Stimulated activated CD4-positive, alpha-beta T cell treated with anti-CD3 and anti-CD28 coated beads, Interleukin-1b, Interleukin-23, amount 100 ng/mL, for 1 hour (primary cell): ENCODE results near the gene PDZD7.

Source experiments
- DNase-seq, 2 donors: peaks; one replicate each; pipeline ENCODE4 v3.0.0-alpha.2; 2020; ENCODE audit warnings: low read depth in 2 of 2

PDZD7 gene

DNA sequence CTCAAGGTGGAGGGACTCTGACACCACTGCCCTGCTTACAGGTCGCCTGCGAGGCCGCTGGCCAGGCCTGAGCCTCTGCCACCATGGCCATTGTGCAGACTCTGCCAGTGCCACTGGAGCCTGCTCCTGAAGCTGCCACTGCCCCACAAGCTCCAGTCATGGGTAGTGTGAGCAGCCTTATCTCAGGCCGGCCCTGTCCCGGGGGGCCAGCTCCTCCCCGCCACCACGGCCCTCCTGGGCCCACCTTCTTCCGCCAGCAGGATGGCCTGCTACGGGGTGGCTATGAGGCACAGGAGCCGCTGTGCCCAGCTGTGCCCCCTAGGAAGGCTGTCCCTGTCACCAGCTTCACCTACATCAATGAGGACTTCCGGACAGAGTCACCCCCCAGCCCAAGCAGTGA is 28.5 kb downstream of the PDZD7 start:
- no peak for DNase-seq

DNA sequence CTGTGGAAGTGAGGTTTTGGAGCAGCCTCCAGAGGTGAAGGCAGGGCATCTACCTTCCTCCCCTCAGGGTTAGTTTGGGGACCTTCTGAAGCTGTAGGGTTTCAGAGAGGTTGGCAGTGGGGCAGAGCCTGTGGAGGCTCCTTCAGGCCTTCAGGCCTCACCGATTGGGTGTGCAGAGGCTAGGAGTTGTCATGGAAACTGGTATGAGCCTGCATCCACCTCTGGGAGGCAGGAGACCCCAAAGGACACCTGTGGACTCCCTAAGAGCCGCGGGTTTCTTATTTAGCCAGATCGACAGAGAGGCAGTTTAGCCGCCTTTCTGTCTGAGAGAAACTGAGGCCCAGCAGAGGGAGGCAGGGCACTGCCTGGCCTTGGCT is 29.3 kb downstream of the PDZD7 start:
- no peak for DNase-seq

DNA sequence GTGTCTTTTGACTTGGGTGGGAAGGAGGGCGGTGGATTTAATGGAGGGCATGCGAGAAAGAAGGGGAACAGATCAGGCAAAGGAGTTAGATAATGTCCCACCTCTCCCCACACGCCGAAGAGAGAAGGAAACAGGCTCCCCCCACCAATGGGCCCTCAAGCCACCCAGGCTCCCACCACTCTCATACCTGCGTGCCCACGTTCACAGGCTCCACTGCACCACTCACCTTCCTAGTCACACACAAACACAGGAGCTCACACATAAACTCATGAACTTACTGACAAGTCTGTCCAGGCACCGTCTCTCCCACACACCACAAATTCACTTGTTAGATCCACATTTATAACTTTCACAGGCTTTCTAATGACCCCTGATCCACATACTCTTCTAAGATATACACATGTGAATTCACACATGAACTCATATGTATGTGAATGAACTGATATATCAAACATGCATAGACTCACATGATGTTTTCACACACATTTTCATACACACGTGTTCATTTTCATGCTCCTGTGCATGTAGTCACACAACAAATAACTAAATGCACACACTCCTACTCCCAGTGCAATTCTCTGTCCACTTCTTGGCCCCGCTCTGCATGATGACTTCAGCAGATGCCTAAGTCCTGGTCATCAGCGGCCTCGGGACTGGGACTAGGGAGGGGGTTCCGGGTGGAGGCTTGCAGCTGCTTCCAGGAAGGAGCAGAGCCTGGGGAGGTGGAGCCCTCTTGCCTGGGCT is 29.8 kb downstream of the PDZD7 start:
- DNase-seq: no peak

DNA sequence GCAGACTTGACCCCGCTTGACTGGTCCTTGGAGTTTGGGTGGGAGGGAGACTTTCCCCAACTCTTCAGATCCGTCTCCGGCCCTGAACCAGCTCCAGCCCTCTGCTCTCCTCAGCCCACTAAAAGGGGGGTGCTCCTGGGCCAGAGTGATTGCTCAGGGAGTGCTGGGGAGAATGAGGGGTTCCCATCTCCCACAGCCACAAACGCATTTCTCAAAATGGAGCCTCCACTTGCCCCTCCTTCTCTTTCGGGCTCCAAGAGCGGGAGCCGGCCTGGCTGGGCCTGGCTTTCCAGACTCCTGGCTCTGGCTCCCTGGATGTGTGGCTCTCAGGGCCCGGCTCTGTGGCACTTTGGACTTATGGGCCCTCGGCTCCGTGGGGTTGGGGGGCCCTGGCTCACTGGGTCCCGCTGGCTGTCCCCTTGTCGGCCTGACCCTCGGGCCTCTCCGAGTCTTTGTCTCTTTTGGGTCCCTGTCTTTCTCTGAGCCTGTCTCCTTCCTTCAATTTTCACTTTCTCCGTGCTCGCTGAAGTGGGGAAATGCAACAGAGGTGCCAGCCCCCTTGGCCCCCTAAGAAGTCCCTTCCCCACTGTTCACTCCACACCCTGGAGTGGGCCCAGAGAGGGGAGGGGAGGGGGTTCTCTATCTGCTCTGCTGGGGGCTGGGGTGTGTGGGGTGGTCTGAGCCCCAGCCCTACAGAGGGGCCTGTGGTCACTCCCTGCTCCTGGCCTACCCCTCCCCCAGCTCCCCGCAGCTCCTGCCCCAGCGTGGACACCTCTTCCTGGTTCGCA is 30.6 kb downstream of the PDZD7 start:
- DNase-seq: no peak

DNA sequence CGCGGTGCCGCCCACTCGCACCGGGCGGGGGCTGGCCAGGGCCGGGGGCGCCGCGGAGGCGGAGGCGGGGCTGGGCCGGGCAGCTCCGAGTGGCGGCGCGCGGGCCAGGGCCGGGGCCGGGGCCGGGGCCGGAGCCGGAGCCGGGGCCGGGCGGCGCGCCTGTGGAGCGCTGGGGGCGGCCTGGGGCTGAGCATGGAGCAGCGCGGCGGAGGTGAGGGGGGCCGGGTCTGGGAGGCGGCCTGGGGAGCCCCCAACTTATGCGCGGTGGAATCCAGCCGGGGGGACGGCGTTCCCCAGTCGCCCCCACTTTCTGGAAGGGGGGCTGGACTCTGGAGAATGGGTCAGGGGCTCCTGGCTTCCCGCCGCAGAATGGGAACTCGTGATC is 31.2 kb downstream of the PDZD7 start, which contains the start of gene LZTS2:
Gene LZTS2 (plus strand): TSS at position 67 of the 385 bp plus-strand sequence. CDS start 2,731 bp downstream, outside the sequence.
- no peak for DNase-seq

DNA sequence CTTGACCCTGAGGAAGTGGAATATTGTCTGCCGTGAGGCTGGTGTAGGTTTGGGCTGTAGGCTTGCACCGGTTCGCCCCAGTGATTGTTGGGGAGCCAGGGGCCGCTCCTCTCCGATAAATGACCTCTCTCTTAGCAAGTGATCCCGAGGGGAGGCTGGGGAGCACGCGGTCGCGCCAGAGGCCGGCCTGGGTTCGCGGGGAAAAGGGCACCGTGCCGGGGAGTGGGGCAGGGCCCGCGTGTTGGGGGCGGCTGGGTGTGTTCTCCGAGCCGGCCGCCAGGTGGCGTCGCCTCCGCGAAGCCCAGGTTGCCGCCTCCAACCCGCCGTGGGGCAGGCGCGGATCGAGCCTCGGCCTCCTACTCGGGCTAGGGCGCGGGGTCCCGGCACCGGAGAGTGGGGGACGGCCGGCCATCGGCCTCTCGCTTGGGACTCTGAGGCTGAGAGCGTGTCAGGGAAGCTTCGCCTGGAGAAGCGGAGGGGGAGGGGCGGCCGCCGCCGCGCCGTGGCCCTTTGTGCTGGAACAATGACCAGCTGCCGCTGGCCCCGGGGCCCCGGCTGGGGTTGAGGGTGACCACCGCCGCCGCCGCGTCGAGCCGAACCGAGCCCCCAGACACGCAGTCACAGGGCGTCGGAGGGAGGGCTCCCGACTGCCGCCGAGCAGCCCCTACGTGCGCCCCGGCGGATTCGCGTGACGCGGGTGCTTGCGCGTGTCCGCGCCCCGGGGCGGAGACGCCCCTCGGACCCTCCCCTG is 31.8 kb downstream of the PDZD7 start:
- peak; percentile 45 to 60 for DNase-seq

DNA sequence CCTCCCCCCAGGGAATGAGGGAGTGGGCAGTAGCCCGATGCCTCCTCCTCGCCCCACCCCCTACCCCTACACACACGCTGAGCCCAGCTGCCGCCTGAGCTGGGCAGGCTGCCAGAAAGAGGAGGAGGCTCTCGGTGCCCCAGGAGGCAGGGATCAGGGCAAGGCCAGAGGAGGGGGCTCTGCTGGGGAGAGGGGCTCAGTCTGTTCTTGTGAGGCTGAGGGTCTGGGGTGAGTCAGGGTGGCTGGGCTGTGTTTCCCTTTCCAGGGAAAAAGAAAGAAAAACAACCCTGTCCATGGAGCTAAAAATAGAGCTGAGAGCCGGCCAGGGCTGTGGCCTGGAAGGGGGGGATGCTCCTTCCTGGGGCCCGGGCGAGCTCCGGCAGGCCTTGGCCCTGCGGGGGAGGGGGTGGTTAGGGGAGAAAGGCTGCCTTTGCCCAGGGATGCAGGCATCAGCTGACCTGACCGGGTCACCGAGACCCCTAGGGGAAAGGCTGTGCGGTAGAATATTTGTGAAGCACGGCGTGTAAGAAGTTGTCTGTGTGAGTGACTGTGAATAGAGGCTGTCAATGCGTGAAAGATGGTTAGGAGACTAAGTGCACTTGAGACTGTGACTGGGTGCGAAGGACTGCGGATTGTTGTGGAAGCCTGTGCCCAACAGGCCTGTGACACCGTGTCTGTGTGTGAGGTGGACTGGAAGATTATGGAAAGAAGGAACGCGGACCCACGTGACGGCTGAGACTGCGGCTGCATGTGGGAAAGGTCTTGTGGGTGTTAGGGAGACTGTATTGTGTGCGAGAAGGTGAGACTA is 32.5 kb downstream of the PDZD7 start:
- DNase-seq: peak; percentile 28 to 40

DNA sequence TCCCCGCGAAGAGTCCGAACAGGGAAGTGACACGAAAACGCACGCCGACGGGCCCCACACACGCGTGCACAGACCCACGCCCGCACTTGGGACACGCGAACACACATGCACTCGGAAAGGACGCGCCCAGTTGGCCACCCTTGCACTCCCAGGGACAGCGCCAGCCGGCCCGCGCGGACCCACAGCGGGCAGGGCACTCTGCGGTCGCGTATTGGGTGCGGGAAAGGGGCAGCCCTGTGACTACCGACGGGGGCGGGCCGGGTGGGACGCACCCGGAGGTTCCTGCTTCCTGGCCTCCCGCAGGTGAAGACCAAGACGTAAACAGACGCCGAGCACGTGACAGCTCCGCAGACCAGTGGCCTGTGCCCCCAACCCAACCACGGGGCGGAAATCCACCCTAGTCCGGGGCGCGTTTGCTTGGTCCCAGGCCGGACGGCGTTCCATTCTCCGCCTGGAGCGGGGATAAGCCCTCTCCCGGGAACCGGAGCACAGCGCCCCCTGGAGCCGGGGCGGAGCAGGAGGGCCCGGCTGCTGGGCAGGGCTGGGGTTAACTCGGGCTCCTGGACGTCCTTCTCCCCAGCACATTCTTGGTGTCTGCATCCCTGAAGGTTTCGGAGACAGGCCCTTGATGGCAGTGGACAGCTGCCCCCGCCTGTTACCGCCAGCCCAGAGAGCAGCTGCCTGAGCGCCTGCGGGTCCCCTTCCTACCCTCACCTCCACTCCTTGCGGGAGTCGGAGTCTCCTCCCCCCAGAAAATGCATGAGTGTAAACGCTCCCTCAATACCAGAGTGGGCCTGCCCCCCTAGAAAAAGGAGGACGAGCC is 33.4 kb downstream of the PDZD7 start:
- DNase-seq: peak; percentile 25 to 59

DNA sequence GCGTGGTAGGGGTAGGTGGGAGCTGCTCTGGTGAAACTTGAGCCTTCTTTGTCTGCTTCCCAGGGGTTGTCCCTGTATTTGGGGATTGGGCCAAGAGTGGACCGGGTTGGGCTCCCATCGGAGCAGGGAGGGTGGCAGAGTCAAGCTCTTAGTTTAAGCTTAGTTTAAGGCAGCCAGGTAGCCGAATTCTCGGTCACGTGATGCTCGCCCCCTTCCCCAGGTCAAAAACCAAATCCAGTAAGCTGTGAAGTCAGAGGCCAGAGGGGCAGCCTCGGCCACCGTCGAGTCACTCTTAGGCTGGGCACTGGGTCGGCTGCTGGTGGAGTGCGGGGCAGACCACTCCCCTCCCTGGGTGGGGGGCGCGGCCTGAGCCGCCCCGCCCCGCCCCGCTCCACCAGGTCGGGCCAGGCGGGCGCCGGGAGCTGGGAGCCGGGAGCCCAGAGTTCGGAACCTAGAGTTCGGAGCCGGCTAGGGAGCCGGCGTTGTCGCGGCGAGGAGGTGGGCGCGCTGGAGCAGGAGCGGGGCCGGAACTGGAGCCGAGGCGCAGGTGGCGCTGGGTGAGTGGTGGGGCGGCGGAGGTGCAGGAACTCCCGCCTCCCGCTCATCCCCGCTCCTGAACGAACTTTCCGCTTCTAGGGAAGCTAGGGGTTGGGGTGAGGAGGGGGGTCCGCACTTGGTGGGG is 34.1 kb downstream of the PDZD7 start:
- no peak for DNase-seq

DNA sequence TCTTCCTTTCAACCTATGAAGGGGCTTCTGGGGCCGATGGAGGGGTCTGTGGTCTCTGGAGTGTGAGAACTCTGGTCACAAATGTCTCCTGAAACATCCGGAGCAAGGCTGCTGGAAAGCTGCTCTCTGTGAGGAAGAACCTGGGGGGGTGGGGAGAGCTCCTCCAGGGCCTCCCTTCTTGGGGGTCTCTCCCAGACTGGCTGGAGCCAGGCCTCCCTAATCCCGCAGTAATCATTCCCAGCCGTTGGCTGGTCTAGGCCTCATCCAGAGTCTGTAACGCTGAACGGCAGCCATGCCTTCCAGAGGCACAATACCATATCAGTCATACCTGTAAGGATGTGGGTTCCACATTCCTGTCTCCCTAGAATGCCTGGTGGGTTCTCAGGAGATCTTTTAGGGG is 35.7 kb downstream of the PDZD7 start:
- no peak for DNase-seq

DNA sequence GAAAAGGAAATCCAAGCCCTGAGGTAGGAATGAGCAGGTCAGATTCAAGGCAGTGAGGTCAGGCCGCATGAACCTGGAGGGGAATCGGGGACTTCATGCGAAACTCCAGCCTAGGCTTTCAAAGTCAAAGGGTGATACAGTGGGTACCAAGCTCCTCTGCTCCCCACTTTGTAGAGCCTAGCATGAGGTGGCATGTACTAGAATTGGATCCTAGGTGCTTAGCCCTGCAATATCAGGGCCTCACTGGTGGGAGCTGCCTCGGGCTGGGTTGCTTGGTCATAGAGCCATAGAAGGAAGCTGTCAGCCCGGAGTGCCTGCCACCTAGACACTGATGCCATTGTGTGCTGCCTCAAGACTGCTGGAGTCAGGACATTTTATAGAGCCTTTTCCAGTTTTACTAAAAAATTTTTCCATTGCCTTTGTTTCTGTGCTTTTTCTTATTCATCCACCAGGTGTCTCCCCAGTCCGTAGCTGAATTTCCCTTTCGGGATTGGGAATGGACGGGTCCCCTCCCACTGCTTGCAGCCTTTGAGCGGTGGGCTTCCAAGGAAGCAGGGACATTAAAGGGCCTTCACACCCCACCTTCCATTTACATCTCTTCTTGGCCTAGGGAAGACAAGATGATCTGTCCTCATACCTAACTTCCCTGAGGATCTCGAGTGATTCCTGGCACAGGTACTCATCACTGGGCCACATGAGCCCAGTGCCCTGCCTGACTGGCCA is 36.8 kb downstream of the PDZD7 start:
- no peak for DNase-seq

DNA sequence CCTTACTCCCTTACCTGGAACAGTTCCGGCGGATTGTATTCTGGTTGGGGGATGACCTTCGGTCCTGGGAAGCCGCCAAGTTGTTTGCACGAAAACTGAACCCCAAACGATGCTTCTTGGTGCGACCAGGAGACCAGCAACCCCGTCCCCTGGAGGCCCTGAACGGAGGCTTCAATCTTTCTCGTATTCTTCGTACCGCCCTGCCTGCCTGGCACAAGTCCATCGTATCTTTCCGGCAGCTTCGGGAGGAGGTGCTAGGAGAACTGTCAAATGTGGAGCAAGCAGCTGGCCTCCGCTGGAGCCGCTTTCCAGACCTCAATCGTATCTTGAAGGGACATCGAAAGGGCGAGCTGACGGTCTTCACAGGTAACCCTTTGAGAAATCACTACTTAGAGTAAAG is 41.8 kb downstream of the PDZD7 start:
- DNase-seq: no peak

DNA sequence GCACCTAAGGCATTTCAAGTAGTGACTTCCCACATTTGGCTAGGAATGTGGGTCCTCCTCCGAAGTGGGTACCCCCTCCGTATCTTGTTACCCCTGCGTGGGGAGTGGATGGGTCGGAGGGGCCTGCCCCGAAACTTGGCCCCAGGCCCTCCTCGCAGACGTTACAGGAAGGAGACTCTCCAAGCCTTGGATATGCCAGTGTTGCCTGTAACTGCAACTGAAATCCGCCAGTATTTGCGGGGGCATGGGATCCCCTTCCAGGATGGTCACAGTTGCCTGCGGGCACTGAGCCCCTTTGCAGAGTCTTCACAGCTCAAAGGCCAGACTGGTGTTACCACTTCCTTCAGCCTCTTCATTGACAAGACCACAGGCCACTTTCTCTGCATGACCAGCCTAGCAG is 42.8 kb downstream of the PDZD7 start:
- no peak for DNase-seq

DNA sequence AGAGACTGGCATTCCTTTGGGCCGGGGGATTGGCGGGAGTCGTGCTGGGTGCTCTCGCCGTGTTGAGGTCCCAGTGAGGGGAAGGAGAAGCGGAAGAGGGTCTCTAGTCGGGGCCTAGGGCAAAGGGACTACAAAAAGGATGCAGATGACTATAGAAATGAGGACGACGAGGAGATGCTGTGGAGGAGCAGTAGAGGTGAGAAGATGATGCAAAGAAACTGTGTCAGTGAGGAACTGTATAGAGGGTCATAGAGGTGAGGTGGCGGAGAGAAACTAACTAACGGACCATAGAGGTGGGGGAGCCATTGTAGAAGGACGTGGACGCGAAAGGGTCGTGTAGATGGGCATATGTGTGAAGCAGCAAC is 43.3 kb downstream of the PDZD7 start:
- DNase-seq: no peak

DNA sequence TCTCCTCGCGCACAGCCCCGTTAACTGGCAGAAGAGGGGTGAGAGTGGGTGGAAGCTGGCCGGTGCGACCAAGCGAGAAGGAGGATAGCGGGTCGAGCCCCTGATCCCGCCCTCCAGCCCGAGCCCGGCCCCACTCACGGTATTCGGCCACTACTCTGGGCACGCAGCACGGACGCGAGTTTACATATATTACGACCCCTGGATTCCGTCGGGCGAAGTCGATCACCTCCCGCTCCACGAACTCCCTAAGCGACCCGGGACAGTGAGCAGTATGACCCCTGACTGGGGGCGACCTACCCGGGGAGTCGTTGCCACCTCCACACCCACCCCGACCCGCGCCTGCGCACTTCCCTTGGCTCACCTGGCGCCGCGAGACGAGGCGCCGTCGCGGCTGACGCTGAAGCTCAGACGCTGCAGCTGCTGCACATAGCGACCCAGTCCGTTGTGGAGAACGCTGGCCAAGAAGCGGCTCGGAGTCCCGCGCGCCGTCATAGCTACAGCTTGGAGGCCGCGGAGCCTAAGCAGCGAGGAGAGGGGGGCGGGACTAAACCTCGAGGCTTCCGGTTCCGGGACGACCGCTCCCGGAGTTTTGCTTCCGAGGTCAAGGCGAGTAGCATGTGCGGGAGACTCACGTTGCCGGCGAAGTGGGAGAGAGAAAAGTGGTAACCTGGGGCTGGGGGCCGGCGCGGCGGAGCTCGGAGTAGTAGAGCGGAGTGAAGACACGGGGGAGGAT is 43.8 kb downstream of the PDZD7 start, which contains the start of the genes MRPL43 and TWNK:
Gene MRPL43 (minus strand): TSS at position 546 of the 733 bp plus-strand sequence. CDS start 54 bp downstream, at position 492.
Gene TWNK (plus strand): TSS at position 592 of the 733 bp plus-strand sequence. CDS start 668 bp downstream, outside the sequence.
- peak; percentile 57 to 78 for DNase-seq

DNA sequence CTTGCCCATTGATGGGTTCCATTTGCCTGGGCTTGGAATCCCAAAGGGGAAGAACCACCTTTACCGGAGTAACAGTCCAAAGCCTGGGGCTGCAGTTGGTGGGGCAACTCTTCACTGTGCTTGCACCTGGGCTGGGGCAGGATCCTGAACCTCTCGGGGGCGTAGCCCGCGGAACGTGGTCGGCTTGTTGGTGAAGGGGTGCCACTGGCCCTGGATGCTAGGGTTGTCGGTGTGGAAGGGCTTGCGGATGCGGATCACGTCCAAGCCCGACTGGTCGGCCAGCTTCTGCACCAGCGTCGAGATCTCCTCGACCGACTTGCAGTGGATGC is 44.3 kb downstream of the PDZD7 start:
- no peak for DNase-seq

DNA sequence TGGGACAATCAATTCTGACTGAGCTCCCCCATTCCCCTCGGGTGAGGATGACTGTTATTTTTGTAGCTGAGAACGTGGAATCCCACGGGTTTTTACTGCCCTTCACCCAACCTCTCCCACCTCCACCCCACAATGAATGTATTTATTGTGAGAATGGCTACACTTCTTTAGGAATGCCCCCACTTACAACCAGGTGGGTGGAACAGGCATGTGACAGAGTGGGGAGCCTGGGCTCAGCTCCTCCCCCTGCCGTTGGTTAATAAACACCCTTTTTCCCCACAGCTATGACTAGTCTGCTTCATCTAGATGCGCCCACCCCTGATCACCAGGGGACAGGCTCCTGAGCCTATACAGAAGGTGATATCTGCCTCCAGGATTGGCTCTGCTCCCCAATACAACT is 45.6 kb downstream of the PDZD7 start:
- no peak for DNase-seq

DNA sequence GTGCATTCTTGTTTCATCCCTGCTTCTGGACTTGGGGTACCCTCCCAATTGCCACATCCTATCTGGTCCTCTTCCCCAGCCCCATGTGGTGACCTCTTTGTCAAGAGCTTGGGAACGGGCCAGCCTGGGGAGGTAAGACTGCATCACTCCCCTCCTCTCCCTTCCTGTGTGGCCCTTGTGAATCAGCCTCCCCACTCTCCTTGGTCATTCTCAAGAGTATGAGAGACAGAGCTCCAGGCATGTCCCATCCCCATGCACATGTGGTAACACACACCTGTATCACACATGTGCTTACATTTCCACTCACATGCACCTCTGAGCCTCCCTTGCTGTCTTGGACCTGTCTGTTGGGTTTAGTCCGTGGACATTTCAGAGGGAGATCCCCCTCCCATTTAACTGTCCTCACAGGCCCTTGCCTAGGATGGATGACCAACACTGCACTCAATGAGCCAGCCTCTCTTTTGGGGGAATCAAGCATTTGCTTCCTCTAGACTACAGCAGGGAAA is 46.2 kb downstream of the PDZD7 start:
- no peak for DNase-seq
